NCI-H526 (cell line): ENCODE measurements around the gene KIFAP3.

ENCODE experiments used
- DNase-seq, 2 experiments: peaks; one replicate each; lab custom pipeline; 2025; lab: John Stamatoyannopoulos, UW

The KIFAP3 gene

DNA sequence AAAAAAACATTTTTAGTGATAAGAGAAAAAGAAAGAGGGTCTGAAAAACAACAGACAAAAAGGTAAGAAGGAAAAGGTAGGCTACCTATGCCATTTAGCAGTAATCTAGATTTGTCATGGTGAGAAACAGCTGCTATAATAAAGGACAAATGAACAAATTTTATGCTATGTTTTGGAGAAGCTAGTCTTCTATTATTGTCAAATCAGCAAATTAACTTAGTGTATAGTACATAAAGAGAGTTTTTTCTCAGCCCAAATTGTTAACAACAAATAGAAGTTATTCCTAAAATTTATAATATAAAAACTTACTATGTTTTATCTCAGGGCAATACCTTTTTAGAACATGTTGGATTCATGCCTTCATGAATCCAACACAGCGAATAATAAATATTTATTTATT is 88.7 kb downstream of the KIFAP3 start:
- no peak for DNase-seq

DNA sequence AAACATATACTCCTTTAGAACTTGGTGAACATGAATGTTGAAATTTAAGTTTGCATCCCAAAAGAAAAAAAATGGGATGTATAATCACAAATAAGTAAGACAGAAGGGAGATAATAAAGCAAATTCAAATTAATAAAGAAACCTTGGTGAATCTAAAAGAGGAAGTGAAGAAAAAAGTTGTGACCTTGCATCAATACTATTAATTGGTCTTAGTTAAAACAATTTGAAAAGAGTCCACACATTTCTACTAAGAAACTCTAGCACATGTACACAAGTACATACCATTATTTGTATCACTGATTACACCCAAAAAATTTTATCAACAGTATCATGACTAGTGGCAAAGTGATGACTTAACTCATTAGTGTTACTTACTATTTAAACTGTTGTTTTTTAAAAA is 100.4 kb downstream of the KIFAP3 start:
- no peak for DNase-seq

DNA sequence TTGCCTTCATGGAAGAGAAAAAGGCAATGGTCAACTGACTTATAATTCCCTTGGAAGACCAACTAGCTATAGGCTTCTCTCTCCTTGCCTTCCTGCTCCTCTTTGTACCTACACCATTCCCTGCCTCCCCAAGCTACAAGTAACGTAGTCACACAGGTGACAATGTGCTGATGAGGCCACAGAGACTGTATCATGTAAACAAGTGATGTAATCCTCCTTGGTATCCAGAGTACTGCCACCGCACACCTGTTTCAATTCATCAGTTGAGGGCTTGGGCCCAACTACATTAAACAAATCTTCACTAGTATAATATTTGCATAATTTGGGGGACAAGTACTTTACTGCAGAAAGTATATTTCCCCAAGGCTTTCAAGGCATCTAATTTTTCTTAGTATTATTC is 104.4 kb downstream of the KIFAP3 start:
- peak in 1 of 2 experiments; percentile 48 for DNase-seq

DNA sequence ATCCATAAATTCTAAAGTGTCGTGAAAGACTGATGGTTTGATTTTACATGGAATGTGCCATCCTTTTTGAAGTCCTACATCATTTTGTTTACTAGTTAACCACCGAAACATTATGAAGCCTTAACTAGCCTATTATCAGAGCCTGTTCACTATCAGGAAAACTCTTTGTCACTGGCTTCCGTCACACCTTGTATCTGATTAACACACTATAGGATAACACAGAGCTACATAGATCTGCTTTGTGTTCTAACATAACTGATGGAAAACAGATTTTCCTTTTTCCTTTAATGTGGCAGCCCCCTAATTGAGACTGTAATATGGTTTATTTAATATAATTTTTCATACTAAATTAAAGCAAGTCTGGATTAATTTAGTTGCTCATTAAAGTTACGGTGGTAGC is 106.3 kb downstream of the KIFAP3 start:
- DNase-seq = no peak

DNA sequence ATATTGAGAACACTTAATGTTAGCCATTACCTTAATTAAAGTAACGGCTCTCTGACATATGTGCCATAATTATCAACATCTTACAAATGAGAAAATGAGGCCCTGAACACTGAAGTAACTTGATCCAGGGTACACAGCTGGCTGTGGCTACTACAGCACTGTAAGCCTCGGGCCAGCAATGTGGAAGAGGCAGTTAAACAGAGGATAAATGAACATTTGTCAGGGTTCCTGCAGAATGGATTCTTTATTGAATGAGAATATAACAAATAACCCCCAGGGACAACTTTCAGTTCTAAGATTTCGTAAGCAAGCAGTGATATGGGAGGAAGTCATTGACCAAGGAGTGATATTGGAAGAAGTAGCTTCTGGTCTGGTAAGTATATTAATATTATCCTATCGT is 110.3 kb downstream of the KIFAP3 start:
- no peak for DNase-seq

DNA sequence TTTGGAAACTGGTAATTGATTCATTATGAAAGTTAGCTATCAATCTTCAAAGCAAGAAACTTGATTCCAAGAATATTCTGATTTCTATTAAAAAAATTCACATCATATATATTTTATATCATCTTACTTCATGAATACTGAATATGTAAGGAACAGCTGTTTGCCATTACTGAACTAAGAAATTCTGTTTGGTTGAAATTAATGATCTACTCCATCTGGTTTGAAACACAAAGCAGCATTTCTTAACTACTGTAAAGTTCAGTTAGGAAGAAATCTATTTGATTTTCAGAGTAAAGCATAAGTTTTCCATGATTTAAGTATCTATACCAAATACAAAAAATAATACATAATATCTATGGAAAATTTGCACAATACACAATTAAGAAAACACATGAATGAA is 114.8 kb downstream of the KIFAP3 start:
- no peak for DNase-seq

DNA sequence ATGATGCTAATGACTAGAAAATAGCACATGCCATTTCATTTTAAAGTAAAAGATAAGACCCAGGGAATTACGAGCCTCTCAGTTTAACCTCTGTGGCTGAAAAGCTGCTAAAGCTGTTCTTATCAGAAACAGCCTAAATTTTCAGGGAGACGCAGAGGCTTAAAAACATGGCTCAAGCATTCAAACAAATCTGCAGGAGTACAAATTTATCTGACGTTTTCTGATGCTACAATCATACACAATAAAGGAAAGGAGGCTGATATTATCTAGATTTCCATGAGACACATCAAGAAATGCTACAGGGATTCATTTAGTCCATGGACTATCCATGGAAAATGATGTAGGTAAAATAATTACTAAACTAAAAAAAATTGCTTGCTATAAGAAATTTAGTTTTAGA is 115.5 kb downstream of the KIFAP3 start:
- no peak for DNase-seq

DNA sequence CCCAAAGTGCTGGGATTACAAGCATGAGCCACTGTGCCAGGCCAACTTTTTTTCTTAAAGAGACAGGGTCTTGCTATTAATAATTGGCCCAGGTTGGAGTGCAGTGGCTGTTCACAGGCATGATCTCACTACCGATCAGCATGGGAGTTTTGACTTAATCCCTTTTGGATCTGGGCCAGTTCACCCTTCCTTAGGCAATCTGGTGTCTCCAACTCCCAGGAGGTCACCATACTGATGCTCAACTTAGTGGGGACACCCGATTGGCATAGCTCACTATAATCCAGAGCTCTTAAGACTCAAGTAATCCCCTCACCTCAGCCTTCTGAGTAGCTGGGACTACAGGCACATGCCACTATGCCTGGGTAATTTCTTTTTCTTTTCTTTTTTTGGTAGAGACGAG is 116.6 kb downstream of the KIFAP3 start:
- DNase-seq = no peak

DNA sequence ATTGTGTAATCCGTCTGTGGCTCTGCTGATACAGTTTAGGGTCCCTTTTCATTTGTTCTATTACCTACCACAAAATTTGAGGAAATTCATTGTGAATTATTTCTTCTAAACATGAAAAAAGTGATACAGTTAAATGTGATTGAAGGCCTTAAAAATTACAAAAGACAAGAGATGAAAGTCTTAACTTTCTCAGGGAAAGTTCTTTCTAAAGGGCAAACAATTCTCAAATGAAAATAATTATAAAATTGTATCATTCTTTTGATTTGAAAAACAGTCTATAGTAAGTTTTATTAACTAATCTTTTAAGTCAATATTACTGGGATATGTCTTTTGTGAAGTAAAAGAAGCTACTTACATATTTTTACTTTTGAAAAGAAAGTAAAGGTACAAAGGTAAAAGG is 123.4 kb downstream of the KIFAP3 start:
- DNase-seq = no peak

DNA sequence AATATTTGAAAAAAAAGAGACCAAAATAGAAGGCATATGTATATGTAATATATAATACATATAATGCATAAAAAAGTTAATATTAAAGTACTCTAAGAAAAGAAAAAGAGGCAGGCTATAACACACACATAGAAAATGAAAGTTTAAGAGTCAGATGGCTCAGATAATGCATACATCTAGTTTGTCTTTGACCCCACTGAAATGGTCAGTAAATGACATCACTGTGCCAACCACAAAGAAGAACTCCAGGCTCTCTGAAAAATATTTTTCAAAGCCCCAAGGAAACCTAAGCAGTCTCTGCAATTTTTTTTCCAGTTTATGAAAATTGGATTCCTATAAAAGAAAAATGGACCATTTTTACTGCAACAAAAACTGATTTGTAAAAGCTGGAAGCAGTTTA is 125.4 kb downstream of the KIFAP3 start:
- no peak for DNase-seq

DNA sequence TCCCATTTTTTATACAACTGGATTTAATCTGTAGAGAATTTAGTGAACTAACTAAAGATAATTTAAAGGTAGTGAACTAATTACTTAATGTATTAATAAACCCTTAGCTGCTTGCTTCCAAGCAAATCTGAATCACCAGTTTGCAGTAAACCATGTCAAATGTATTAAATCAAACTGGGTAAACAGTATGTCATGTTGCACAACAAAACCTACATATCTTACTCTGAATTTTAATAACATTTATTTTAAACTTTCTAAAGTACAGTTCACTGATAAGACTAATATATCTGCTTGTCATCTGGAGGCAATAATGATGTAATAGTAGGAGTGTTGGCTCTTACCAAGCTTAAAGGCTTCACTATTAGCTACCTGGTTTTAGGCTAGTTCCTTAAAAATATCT is 128.3 kb downstream of the KIFAP3 start:
- DNase-seq = no peak

DNA sequence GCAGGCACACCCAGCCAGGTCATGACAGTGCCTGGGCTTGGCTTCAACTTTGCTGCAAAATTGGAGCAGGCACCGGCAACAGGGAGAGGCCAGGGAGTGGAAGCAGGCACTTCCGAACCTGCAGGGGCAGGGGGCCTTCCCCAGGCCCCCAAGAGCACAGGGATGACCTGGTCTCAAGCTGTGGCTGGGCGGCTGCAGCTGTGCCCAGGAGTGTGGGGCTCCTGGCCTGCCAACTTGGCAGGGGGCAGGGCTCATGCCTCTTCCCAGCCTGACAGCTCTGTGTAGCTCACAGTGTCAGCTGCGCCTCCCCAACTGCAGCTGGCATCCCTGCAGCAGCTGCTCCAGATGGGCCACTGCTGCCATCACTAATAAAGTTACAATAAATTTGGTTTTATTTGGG is 129.3 kb downstream of the KIFAP3 start:
- DNase-seq = no peak

DNA sequence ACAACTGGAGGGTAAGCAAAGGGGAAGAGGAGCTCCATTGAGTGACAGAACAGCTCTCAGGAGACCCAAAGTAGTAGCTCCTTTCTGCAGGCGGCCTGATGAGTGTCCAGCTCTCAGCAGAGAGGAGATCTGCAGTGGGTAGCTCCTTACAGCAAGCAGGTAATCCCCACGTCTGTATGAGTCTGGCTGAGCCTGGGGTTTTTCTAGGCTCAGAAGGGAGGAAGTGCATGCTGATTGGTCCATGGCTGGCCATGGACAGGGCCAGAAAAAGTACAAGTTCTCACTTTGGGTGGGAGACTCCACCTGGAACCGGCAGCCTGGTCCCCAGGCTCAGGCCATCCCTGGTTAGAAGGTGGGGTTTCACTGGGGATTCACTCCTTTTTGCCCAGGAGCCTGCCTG is 129.9 kb downstream of the KIFAP3 start:
- DNase-seq = no peak

DNA sequence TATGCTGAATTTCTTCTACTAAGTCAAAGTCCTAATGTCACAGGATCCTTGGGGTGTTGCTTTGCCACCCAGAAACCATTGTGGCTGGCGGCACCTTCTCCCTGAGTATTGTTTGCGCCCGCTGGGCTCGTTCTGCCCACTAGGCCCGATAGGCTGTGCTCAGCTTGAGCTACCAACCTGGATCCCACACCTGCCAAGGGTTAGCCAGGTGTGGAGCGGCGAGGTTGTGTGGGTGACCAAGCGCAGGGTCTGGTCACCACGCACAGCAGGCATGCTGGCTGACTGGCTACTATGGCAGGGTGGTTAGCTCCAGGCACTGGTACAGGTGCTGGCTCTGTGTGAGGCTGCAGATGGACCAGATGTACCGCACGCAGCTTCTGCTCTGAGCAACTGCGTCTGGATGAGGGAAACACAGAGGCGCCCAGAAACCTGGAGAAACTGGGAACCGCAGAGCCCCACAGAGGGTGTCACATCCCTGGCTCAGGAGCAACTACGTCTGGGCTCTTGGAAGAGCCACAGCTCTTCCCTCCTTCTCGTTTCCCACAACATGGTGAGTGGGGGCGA is 130.4 kb downstream of the KIFAP3 start:
- DNase-seq = no peak

DNA sequence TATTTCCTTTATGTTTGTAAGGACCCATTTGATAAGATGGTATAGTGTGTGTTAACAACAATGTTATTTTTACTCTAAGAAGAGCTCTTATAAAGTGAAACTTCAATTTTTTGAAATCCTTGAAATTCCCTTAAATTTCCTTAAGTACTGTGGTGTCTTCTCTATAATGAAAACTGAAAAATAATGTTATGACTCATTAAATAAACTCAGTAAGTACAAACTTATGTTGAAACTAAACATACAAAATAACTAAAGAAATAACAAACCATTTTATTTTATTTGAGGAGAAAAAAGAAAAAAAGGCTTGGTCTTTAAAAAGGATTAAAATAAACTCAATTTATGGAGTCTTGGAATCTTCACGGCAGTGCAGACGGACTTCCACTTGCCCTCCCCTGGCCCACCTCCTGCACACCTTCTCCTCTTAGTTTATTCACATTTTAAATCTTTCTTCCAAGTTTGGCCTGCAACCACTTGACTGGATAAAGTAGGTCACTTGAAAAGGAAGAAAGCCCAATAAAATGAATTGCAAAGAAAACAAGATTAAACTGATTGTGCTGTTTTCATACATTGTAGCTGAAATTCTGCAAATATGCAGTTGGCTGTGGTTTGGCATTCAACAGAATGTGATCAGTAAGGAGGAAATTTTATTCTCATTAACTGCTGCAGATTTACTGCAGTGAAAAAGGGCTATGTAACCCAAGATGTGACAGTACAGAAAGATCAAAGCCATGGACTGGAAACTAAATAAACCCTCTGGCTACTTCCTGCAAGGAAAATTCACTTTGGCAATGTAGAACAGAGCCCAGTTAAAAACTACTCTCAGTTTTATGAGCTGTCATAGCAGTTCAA is 132.3 kb downstream of the KIFAP3 start:
- DNase-seq = no peak

DNA sequence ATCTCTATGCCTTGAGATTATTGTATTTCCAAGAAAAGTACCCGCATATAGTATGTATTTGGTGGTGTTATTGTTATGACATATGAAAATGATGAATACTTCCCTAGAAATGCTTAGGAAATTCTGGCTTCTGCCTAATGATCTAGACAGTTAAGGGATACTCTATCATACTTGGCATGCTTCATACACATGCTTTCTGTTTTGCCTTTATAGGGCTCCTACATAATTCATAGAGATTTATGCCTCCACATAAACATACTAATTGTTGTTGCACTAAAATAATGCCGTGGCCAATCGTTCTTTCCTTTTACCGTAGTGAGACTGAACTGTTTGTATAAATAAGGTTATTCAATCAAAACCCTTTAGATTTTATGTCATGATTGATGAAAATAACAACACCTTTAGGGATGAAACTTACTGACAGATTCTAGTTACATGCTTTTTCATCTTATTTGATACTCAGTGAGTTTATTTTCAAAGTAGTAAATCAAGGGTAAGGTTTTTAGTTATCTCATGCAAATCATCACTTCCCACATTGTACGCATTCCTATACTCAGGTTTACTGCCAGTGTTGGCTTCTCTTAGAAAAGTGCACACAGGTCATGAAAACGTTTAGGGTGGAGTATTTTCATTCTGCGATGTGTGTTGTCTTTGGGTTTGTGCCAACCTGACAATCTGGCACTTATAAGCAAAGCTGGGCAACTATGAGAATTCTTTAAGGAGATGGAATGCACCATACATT is 140.3 kb downstream of the KIFAP3 start:
- DNase-seq = peak in 1 of 2 experiments; percentile 25

DNA sequence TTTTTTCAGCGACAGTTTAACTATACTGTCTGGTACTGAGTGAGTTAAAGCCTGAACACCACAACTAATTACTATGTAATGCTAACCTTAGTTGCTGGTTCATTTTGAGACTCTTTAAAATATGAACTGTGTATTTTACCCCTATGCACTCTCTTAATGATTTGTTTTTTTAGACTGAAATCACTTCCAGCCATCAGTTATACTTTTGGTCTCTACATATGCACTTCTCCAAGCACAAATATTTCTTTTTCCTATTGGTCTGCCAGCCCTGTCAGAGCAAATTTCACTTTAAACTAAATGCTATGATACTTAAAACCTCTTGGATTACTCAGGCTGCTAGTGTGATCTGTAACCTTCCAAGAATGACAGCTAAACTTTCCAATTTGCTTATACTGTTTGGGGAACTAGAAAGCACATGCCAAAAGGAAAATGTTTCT is 142.7 kb downstream of the KIFAP3 start:
- DNase-seq = no peak

DNA sequence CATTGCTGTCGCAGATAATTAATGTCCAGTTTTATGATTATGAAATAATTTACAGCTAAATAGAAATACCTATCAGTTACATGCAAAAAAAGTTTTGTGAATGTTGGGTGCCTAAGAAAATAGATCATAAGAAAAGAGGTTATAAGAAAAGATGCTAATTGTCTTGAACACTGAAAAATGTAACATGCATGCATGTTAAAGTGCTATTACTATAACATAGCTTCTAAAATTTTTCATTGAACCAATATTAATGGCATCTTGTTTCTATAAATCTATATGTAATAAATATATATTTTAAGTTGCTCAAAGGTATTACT is 145.3 kb downstream of the KIFAP3 start:
- no peak for DNase-seq

DNA sequence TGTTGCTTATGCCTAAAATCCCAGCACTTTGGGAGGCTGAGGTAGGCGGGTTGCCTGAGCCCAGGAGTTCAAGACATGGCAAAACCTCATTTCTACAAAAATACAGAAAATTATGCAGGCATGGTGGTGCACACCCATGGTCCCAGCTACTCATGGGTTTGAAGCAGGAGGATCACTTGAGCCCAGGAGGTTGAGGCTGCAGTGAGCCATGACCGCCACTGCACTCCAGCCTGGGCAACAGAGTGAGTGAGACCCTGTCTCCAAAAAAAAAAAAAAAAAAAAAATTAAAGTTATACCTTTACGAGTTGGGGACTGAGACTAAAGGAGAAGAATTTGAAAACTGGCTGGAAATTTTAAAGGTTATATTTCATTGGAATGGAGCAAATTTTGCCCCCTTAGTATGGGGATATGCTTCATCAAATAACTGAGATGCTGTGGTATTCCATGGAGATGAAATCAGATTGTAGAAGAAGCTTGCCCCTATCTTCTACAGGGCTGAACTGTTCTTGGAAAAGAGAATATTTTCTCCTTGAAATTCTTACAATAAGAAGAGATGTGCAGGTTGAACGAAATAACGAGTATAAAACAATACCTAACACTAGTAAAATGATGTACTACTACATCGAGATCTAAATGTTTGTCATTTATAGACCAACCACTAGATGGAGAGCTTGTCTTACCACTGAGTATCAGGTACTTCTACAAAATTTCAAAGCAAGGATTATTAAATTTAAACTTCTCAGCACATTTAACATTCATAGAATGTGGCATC is 145.9 kb downstream of the KIFAP3 start:
- peak; percentile 69 to 86 for DNase-seq

DNA sequence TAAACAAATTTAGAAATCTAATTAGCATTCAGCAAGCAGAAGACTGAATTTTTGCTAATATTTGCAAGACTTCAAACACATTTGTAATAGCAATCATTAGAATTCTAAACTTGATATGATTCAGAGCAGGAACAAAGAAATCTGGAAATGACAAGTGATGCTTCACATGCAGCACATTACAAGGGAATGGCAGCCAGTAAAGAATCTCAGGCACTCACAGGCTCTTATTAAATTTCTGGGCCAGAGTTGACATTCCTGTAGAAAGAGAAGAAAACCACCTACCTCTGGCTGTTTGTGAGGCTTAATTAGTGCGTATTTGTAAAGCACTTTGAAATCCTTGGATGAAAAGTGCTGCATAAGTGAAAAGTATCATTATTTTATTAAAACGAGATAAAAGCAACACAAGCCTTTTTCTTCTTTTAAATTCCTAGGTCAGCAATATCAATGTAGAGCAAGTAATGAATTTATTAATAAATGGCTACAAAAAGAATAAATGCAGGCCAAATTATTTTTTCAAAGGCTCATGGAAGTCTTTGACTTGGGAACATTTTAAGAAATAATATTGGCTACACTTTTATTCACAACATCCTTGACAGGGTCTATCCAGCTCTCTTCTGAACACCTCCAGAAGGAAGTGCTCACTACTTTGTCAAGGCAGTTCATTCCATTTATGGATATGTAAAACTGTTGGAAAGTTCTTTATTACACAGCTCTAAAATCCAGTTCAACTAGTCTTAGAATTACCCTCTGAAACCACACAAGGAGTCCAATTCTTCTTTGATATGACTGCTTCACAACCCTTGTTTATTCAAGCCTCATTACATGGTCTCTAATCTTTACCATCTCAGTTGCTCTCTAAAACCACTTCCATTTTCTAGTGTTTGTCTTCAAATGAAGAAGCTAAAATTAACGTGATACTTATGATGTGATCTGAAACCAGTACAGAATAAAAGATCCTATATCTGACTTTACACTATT is 148.7 kb downstream of the KIFAP3 start:
- DNase-seq = peak; percentile 44 to 66

DNA sequence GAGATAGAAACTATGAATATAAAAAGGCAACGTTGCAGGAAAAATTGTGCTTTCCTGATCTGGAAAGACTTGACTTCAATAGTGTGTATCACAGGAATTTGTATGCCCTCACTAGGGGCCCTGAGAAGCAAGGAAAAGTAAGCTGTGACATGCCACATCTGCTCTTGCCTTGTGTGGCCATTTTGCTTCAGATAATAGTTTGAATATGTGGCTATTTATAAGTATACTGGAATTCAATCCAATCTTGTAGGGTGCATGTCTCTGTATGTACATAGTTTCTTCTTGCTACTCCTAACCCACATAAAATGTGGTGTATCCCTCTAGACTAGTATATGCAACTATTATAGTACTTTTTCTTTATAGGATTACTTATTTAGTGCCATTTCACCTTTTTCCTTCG is 149.7 kb downstream of the KIFAP3 start:
- no peak for DNase-seq
